Heart right ventricle (tissue), 16 donors: ENCODE data around the gene AMIGO3. TPM values are rescaled to one million over a fixed set of nuclear protein-coding genes. Genes with fewer than 3 reads are reported as not detected.

Experiments used
- ATAC-seq, 8 donors: fragments of 200-7000 bp; cut with Tn5 transposase; one replicate each; pipeline ENCODE4 v1.9.1; 2020; ENCODE audit warnings: mild to moderate bottlenecking in 8 of 8, moderate library complexity in 8 of 8, moderate number of reproducible peaks in 1 of 8
- DNase-seq, 2 donors: peaks; one replicate each; pipeline ENCODE4 v3.0.0-alpha.2; 2020
- H3K27ac ChIP-seq, 10 donors: fragments of 200-600 bp; sonication (generic) in 2 of 10; one replicate each; pipeline versions ENCODE4 v1.5.0 to v1.8.0; 2020 to 2022; ENCODE audit warnings: mild to moderate bottlenecking in 3 of 10
- H3K27me3 ChIP-seq, 7 donors: fragments of 200-600 bp; one replicate each; pipeline ENCODE4 v1.8.0; 2021 to 2022; ENCODE audit warnings: mild to moderate bottlenecking in 2 of 7
- H3K36me3 ChIP-seq, 9 donors: fragments of 200-600 bp; sonication (generic) in 1 of 9; one replicate each; pipeline versions ENCODE4 v1.5.0 to v1.8.0; 2020 to 2022; ENCODE audit warnings: mild to moderate bottlenecking in 2 of 9
- H3K4me1 ChIP-seq, 9 donors: fragments of 200-600 bp; sonication (generic) in 1 of 9; one replicate each; pipeline versions ENCODE4 v1.5.0 to v1.8.0; 2020 to 2022; ENCODE audit warnings: mild to moderate bottlenecking in 4 of 9
- H3K4me3 ChIP-seq, 10 donors: fragments of 200-600 bp; sonication (generic) in 2 of 10; one replicate each; pipeline versions ENCODE4 v1.5.0 to v1.8.0; 2020 to 2022; ENCODE audit warnings: mild to moderate bottlenecking in 7 of 10, moderate library complexity in 2 of 10
- H3K9me3 ChIP-seq, 11 donors: fragments of 200-600 bp in 10 of 11; sonication (generic) in 2 of 11; one replicate each; pipeline versions ENCODE4 v1.5.0 to v1.8.0; 2013 to 2022; ENCODE audit warnings: mild to moderate bottlenecking in 2 of 11, control low read depth in 1 of 11, moderate library complexity in 1 of 11
- WGBS, 2 donors: extraction: QIAGEN DNeasy Blood & Tissue Kit; methylation state at CpG; one replicate each; pipeline ENCODE4 v1.1.7; 2013; ENCODE audit warnings: inconsistent platforms in 1 of 2; 5-methylcytosine and 5-hydroxymethylcytosine counted together
- intact Hi-C, 10 donors: fragments of 100-400 bp; cut with DNase I; formaldehyde crosslinking; loops; one replicate each; pipeline versions ENCODE4 v1.11.1 to v1.14.2; 2022
- polyA plus RNA-seq, 2 donors: library from polyadenylated mRNA; stranded (reverse); fragments of 200-250 nt; gene quantifications; one replicate each; pipeline ENCODE4 v1.2.3, GENCODE V29; 2013
- total RNA-seq, 10 donors: library from RNA; stranded (reverse); fragmentation: NEBNext Ultra II Directional in 3 of 10; extraction: Animal tissue kit (Norgen Biotek cat#: 25700) in 3 of 10; gene quantifications; one replicate each; pipeline versions ENCODE4 v1.2.1 to v1.2.4, GENCODE V29; 2021 to 2023
- TF ChIP-seq, protein P1 (sequence below), 9 donors: fragments of 200-600 bp; sonication (generic) in 2 of 9; IDR thresholded peaks; one replicate each; pipeline versions ENCODE4 v1.5.0 to v1.8.0; 2021 to 2022; ENCODE audit warnings: antibody characterized with exemption in 9 of 9, mild to moderate bottlenecking in 5 of 9, moderate library complexity in 1 of 9
- donor health status: Arrhythmogenic right ventricular cardiomyopathy.
- donor health status: ischemic (EF 13 %, LVEDD 7.1; RV severe dilation, severe dysfunction).
- donor health status: healthy with polysubstance abuse.
- donor health status: DM: no; HTN: yes; CAD: no.
- donor health status: DM: no; HTN: no; CAD: no.
- donor health status: ischemic (EF 25% LVEDD 6.9; RV normal size, moderate dysfunction).
- donor health status: ischemic (EF 25% LVEDD 5.7; RV mildly dilated, moderate dysfunction).
- donor health status: healthy.
- donor health status: DM: yes; HTN: yes; CAD: no.
- donor health status: Ischemic cardiomyopathy.
- donor health status: ischemic (EF 35%, LVEDD 5.7; RV mildly dilated, moderate dysfunction).
- donor health status: nonischemic (EF 11% LVEDD 7.7; RV severe dilation, severe dysfunction).
- donor health status: DM: yes; HTN: yes; CAD: no.
- donor health status: PGD.
- donor health status: ischemic (EF 29% LVEDD 5.4; RV normal size, mild dysfunction).
- donor health status: nonischemic (EF 23%, LVEDD 6.1; RV moderate dilation, normal function).

The AMIGO3 gene
- total and polyA plus RNA-seq, 12 donors, result 0.09 to 2.1 (median 0.97) TPM; not detected in 8

DNA sequence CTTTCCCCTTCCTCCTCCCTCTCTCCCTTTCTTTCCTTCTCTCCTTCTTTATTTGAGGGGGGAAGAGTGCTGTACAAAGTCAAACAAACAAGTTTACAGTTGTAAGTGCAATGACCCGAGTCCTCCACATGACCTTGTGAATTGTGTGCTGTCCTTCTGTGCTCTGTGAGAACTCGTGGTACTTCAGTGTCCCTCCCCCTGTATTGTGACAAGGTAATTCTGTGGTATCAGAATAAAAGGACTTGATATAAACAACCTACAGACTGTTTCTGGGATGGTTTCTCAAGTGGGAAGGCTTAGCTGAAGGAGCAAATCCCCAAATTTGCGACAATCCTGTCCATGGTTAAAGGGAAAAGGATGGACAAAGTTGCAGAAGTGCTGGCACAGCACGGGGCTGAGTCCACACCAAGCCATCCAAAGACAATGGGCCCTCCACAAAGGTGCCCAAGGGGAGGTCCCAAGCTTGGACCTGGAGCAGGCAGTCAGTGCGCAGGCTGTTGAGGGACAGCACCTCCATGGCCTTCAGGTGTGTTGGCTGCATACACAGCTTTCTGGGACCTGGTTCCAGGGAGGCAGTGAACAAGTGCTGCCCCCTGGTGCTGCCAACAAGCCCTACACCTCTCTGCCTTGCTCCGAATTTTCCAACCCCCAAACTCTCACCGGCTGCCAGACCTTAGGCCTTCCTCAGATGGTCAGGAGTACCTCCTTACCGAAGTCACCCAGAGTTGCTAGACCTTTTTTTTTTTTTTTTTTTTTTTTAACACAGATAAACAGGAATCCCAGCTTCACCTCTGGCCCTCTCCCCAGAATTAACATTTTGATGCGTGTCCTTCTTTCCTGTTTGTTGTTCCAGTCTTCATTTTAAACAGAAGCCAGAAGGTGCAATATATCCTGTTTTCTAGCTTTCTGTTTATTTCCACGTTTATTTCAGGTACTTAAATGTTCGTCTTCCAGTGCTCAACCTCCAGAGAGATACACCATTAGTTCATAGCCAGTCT lies 47.9 kb downstream of the AMIGO3 start:
- Histone ChIP-seq H3K4me1 (peaks cover 0 to 21% (median 17%) of the 10 kb centered on the region in 9 donors), H3K9me3 (no peaks in the 10 kb centered on the region), H3K27ac (no peak overlapping the region), H3K4me3 (no peak overlapping the region), H3K27me3 (no peaks in the 10 kb centered on the region), H3K36me3 (peaks cover 0 to 11% (median 10%) of the 10 kb centered on the region in 9 donors)
- ATAC-seq, result peak in 1 of 8 donors; percentile 12
- TF ChIP-seq, protein P1, sequence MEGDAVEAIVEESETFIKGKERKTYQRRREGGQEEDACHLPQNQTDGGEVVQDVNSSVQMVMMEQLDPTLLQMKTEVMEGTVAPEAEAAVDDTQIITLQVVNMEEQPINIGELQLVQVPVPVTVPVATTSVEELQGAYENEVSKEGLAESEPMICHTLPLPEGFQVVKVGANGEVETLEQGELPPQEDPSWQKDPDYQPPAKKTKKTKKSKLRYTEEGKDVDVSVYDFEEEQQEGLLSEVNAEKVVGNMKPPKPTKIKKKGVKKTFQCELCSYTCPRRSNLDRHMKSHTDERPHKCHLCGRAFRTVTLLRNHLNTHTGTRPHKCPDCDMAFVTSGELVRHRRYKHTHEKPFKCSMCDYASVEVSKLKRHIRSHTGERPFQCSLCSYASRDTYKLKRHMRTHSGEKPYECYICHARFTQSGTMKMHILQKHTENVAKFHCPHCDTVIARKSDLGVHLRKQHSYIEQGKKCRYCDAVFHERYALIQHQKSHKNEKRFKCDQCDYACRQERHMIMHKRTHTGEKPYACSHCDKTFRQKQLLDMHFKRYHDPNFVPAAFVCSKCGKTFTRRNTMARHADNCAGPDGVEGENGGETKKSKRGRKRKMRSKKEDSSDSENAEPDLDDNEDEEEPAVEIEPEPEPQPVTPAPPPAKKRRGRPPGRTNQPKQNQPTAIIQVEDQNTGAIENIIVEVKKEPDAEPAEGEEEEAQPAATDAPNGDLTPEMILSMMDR (IDR thresholded peaks at IDR 0.05), result peak; percentile 54 to 91 (median 81)
- WGBS, 2 donors, result 39 to 42% methylated on average over 11 of the region's 11 CpGs
- intact Hi-C loops, result loop anchor here in 8 of 10 donors (1.0 to 10.0 kb wide), 8 partner anchors 131 to 214 kb away; partner anchors contain the start of gene DAG1 (in 2 of the 8)
- peak; percentile 53 to 57 for DNase-seq

DNA sequence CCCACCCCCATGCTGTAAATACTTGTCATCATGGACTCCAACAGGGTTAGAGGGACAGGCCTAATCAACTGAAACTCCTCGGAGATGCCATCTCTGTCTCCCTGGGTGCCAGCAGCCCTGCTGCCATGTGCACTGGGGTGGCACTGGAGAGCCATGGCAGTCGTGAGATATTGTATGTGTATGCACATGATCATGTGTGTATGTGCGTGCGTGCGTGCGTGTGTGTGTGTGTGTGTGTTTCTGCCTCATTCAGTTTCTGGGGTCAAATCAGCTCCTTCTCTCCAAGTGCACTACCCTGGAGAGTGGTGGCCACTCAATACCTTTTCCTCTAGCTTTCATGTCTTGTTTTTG lies 48.6 kb downstream of the AMIGO3 start:
- intact Hi-C loops, result loop anchor here in 8 of 10 donors (1.0 to 10.0 kb wide), 8 partner anchors 130 to 214 kb away; partner anchors contain the start of gene DAG1 (in 2 of the 8)
- TF ChIP-seq, protein P1 (IDR thresholded peaks at IDR 0.05), result no peak
- no peak for DNase-seq

DNA sequence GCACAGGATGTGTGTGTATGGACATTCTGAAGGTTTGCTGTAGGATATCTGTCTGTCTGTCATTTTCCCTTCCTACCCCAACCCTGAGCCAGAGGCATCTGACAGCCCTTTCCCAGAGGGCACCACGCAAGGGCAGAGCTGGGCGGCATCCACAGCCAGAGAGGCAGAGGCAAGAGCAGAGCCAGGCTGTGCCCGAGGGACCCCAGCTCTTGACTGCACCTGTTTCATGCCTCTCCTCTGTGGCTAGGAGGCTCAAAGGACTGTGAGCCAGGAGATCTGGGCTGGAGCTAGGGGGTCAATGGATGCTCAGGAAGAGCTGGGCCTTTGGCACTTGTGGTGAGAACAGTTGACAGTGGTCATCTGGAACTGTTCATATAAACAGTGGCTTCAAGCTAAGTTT lies 50.1 kb downstream of the AMIGO3 start:
- ATAC-seq (no peak), DNase-seq (no peak)
- Histone ChIP-seq H3K36me3 (no peaks in the 10 kb centered on the region), H3K4me1 (peaks cover 2 to 16% (median 6%) of the 10 kb centered on the region in 9 donors), H3K27ac (no peak overlapping the region), H3K4me3 (no peak overlapping the region), H3K9me3 (no peaks in the 10 kb centered on the region), H3K27me3 (no peaks in the 10 kb centered on the region)
- TF ChIP-seq, protein P1 (IDR thresholded peaks at IDR 0.05), result no peak
- WGBS, 2 donors, result 75 to 84% methylated on average over 3 of the region's 3 CpGs
- intact Hi-C loops, result loop anchor here in 2 of 10 donors (5.0 kb wide), 2 partner anchors 127 to 132 kb away; no protein-coding TSS in a partner anchor

More for the DNA sequence above, 48.6 kb downstream of the AMIGO3 start:
- ATAC-seq, result no peak
- WGBS, 2 donors, result 62 to 65% methylated on average over 6 of the region's 6 CpGs
- no peaks in the 10 kb centered on the region for H3K9me3 ChIP-seq
- H3K27me3 ChIP-seq, result no peaks in the 10 kb centered on the region
- peaks cover 0 to 4% (median 3%) of the 10 kb centered on the region in 9 donors for H3K36me3 ChIP-seq
- H3K27ac ChIP-seq, result no peak overlapping the region
- H3K4me1 ChIP-seq, result peaks cover 0 to 21% (median 17%) of the 10 kb centered on the region in 9 donors
- H3K4me3 ChIP-seq, result no peak overlapping the region

DNA sequence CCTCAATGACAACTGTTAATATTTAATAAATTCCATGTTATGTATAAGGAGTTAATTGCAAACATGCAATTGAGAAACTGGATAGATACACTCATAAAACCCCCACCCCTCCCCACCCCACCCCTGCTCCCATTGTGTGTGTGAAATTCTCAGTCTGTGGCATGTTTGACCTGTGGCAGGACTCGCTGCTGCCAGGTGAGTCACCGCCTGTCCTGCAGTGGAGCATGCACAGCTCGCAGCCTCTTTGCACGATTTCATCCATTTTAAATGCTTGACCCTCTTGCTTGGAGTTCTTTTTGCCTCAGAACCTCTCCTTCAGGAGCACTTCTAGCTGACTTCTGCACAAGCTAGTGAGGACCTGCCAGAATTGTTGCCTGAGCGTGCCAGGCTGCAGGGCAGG lies 50.6 kb downstream of the AMIGO3 start:
- TF ChIP-seq, protein P1 (IDR thresholded peaks at IDR 0.05), result no peak
- DNase-seq, result no peak
- H3K36me3 ChIP-seq, result no peaks in the 10 kb centered on the region
- no peaks in the 10 kb centered on the region for H3K9me3 ChIP-seq
- H3K4me1 ChIP-seq, result peaks cover 2 to 16% (median 6%) of the 10 kb centered on the region in 9 donors
- H3K4me3 ChIP-seq, result no peak overlapping the region
- intact Hi-C loops, result loop anchor here in 2 of 10 donors (5.0 kb wide), 2 partner anchors 127 to 132 kb away; no protein-coding TSS in a partner anchor
- H3K27ac ChIP-seq, result no peak overlapping the region
- ATAC-seq, result no peak
- WGBS, 2 donors, result 75 to 82% methylated on average over 5 of the region's 5 CpGs
- no peaks in the 10 kb centered on the region for H3K27me3 ChIP-seq
